DND-41 (cell line): ENCODE data around the gene HOGA1.

Source experiments
- CTCF ChIP-seq: IDR thresholded peaks from 2 replicates; pipeline ENCODE4 v1.5.1; 2012; ENCODE audit warnings: borderline replicate concordance, low read length, moderate library complexity, mild to moderate bottlenecking; ENCODE audit not compliant: poor library complexity, severe bottlenecking; ENCODE audit errors: extremely low read depth
- EZH2 ChIP-seq: IDR thresholded peaks from 3 replicates; pipeline ENCODE4 v1.6.1; 2012; ENCODE audit warnings: borderline replicate concordance, low read depth, mild to moderate bottlenecking, moderate library complexity, low read length, inconsistent platforms; ENCODE audit not compliant: severe bottlenecking

GRCh38 chr10:97599272-97599619 is 15.1 kb downstream of the HOGA1 start:
- TF ChIP-seq CTCF (no peak), EZH2 (no peak)
